ENCODE results near the gene FXN. TPM values are rescaled to one million over a fixed set of nuclear protein-coding genes. Genes with fewer than 3 reads are reported as not detected.
"Not testable (repeated sequence)": the region's sequence is repeated elsewhere in the genome, so short reads cannot be mapped to it uniquely, and the experiment has no call there.

Gene FXN
- polyA plus RNA-seq (2013, experiment 1 of 2; ENCODE audit: insufficient read length), result 8.6 TPM
- polyA plus RNA-seq (2013, experiment 2 of 2; ENCODE audit: insufficient read length), result 6.0 TPM

DNA sequence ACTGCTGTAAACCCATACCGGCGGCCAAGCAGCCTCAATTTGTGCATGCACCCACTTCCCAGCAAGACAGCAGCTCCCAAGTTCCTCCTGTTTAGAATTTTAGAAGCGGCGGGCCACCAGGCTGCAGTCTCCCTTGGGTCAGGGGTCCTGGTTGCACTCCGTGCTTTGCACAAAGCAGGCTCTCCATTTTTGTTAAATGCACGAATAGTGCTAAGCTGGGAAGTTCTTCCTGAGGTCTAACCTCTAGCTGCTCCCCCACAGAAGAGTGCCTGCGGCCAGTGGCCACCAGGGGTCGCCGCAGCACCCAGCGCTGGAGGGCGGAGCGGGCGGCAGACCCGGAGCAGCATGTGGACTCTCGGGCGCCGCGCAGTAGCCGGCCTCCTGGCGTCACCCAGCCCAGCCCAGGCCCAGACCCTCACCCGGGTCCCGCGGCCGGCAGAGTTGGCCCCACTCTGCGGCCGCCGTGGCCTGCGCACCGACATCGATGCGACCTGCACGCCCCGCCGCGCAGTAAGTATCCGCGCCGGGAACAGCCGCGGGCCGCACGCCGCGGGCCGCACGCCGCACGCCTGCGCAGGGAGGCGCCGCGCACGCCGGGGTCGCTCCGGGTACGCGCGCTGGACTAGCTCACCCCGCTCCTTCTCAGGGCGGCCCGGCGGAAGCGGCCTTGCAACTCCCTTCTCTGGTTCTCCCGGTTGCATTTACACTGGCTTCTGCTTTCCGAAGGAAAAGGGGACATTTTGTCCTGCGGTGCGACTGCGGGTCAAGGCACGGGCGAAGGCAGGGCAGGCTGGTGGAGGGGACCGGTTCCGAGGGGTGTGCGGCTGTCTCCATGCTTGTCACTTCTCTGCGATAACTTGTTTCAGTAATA, at the start of gene FXN:
Gene FXN, plus strand, starts transcription at position 315 of the 871 bp plus-strand sequence. Its CDS starts 31 bp downstream, at position 346.
- DNase-seq, result peak; percentile 79

DNA sequence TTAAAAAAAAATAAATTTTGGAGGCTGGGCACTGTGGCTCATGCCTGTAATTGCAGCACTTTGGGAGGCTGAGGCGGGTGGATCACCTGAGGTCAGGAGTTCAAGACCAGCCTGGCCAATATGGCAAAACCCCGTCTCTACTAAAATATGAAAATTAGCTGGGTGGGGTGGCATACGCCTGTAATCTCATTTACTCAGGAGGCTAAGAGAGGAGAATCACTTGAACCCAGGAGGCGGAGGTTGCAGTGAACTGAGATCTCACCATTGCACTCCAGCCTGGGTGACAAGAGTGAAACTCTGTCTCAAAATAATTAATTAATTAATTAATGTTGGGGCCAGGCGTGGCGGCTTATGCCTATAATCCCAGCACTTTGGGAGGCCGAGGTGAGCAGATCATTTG, 48.6 kb upstream of the FXN start:
- not testable (repeated sequence) for DNase-seq

DNA sequence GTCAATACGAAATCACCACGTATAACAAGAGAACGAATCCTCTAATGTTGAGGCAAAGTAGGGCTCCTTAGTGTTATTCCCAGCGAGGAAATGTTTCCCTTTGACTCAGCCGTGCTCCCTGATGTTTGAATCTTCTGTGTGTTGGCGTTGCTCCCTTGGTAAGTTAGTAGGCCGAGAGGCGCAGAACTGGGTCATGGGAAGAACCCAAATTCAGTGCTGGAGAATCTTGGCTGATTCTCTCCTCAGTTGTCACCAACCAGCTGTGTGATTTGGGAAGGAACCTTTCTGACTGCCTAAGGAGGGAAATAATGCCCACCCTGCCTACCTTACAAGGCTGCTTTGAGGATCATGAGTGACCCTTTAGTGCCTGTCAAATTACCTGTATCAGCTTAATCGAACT, 44.1 kb upstream of the FXN start:
- DNase-seq, result no peak

DNA sequence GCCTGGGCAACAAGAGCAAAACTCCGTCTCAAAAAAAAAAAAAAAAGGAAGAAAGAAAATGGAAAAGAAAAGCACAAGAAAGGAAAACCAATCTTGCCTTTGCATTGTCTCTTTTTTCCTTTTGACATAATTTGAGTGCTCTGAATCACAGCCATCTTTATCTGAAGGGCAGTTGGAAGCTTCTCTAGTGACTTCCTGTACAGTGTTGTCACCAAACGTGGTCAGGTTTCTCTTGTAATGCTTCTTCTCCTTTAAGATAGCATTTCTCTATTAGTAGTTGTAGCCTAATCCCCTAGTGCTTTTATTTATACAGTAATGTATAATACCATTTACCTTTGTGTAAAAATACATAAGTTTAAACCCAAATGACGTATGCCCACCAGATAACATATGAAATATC, 39.8 kb upstream of the FXN start:
- no peak for DNase-seq

DNA sequence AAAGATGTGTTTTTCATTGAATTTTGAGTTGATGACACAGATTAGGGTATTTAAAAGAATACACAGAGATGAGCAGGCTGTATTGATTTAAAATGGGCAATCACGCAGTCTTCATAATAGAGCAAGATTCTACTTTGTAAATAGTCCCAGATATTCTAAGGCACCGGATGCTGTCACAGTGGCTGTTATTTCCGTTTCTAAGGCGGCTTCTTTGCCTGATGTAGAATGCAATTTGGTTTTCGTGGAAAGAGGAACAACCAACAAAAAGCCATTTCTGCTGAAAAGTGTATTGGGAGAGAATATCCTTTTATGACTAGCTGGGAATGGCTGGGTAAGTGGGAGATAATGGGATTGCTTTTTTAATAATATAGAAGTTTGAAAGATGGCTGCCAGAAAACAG, 39.1 kb upstream of the FXN start:
- no peak for DNase-seq

DNA sequence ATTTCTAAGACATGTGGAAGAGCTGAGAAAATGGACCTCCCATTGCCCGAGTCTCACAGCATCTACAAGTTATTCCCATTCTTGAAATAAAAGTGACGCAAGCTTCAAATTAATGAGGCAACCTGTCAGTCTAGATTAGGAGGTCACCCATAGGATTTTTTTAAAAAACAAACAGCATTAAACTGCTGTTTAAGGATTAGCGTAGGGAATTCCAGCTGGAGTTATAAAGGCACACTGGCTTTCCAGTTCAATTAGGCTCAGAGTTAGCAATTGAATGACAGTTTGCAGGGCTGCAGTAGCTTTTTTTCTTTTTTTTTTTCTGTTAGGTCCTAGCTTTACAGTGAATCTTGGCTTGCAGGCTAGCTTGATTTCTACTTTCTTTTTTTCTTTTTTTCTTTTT, 37.9 kb upstream of the FXN start:
- DNase-seq, result no peak

DNA sequence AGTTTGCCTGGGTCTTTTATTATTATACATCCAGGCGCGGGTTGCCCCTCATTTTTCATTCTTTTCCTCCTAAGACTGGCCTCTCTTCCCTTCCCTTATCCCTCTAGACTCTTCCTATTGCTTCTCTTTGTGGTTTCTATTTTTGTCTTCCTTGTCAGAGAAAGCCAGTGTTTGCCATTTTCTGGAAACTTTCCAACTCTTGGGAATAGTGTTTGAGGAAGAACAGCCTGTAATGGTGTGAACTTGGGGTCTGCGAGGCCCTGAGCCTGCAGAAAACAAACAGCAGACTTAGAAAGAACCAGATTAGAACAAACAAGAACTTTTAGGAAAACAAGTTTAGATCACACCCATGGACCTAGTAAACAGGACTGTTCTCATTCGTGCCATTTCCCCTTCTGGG, 37.2 kb upstream of the FXN start:
- no peak for DNase-seq

DNA sequence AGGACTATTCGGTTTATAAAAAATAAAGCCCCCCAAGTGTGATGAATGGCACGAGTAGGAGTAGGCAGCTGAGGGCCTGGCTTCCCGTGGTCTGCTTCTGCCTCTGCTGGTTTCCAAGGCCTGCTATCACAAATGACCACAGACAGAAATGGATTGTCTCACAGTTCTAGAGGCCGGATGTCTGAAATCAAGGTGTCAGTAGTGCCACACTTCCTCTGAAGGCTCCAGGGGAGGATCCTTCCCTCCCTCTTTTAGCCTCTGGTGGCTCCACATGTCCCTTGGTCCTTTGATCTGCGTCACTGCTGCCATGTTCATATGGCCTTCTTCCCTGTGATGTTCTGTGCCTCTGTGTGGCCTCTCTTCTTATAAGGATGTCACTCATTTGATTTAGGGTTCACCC, 36.7 kb upstream of the FXN start:
- no peak for DNase-seq

DNA sequence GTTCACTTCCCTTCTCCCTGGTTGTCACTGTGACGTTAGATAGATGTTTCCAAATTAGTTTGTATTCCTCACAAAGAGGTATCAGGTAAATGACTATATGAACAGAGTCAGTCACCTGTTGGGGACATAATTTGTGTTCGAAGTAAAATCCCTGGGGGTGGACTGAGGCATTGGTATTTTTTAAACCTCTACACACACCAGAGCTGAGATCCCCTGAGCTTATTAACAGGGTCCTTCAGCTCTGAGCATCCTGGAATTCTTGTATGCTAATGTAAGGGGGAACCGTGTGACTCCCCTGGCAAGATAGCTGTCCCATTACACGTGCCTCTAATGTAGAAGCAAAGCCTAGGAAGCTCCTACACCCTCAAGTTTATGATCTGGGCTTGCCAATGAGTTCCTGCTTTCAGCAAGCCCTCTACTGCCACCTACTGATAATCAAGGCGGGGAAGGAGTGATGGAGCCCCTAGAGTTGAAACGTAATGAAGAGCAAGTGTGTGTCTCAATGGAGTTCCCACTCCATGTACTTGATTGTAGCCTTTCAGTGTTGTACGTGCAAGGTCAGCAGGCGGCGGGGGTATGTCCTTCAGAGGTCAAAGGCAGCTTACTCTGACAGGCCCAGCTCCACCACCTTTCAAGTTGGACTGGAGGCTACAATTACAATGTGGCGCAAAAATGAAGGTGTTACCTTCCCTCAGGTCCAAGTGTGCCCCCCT, 36.0 kb upstream of the FXN start:
- DNase-seq, result peak; percentile 64

DNA sequence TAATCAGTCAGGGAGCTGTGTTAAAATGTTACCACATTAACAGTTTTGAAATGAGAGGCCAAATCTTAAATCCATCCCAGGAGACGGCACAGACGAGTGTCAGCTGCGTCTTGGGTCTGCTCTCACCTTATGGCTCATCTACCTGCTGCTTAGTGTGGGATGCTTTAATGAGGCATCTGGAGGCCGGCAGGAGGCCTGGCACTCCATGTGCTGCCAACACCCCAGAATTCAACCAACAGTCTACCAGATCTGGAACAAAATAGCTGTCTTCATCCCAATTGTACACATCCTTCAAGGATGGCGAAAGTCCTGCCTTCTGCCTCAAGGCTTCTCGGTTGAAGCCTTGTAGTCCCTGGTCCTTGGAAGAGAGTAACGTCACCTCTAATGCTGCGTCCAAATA, 33.6 kb upstream of the FXN start:
- DNase-seq, result no peak

DNA sequence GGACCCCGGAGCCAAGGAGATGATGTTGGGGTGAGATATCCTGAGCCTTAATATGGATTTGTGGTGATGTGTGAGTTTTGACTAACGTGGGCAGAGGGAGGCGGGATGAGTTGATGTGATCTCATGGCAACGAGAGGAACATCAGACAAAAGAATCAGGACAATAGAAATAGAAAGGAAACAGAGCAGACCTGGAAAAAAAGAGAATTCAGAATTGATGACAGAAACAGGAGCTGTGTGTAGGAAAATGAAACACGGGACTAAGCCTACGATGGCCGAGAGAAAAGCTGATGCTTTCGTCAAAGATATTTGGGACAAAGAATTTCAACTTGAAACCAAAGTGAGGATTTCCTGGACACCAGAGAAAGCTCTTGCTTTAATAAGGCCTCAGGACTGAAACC, 32.5 kb upstream of the FXN start:
- DNase-seq, result no peak

DNA sequence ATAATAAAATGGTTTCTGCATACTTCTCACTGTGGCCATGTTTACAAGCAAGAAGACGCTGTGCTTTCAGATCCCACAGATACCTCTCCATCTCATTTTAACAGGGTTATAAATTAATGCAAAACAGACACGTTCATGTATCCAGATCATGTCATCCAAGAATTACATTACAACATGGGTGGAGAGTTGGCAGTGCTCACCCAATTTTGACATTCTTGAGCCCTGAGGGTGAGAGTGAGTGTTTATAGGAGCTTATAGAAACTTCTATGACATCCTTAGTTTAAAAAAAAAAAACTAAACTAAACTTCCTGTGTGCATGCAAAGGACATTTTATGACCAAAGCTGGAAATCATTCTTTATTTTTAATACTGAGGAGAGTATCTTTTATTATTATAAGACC, 30.7 kb upstream of the FXN start:
- peak; percentile 60 for DNase-seq

DNA sequence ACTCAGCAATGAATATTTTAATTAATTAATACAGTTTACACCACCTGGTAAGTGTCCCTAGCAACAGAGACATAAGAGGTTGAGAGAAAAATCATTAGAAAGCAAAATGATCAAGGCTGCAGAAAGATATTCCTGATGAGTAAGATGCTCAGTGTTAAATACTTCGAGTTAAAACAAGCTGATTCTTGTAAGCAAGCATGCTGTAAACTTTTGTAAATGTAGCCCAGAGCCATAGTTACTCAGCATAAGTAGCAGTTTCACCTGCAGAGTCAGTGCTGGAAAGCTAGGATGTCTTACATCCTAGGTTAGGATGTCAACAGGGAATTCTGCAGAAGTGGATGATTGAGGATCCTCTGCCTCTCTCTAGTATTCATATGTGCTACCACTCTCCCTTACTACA, 25.8 kb upstream of the FXN start:
- no peak for DNase-seq

DNA sequence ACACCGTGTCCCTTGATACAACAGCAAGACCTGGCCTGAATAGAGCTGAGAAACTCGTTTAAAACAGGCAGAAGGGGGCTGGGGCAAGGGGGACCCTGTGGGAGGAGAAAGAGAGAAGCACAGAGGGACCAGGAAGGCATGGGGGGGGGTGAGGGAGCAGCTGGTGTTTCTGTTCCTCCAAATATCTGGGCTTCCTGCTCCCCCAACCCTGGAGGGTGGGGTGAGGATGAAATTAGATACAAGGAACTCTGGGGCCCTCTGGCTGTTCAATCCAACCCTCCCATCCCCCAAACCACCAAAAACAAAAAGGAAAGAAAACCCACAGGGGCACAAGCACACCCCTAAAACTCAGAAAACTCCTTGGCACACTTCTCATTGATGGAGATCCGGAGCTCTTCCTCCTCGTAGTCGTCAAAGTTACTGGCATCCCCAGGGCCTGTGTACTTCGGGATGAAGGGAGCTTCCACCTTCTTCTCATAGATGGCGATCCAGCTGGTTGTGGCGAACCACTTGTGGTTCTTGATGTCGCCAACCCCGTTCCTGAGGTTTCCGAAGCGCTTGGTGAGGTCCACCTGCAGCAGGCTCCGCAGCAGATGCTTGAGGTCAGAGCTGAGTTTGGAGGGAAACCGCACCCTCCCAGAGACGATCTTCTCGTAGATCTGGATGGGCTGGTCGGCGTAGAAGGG, 22.7 kb upstream of the FXN start:
- no peak for DNase-seq

DNA sequence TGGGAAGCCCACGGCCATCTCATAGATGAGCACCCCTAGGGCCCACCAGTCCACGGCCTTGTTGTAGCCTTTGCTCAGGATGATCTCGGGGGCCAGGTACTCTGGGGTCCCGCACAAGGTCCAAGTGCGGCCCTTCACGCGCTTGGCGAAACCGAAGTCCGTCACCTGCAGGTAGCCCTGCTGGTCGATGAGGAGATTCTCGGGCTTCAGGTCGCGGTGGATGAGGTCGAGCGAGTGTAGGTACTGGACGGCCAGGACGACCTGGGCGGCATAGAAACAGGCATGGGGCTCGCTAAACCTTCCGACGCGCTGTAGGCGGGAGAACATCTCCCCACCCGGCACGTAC, 22.2 kb upstream of the FXN start:
- DNase-seq, result no peak

DNA sequence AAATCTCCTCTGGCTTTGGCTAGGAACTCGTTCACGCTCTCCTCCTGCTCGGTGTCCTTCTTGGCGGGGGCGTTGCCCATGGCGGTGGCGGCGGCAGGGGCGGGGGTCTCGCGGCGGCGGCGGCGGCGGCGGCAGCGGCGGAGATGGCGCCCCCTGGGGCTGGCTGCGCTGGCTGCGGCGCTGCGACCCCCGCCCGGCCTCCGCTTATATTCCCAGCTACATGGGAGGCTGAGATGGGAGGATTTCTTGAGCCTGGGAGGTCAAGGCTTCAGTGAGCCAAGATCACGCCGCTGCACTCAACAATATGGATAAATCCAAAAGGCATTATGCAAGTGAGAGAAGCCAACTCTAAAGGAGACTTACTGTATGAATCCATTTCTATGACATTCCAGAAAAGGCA, 21.5 kb upstream of the FXN start, which contains the start of gene PRKACG:
Gene PRKACG, minus strand, starts transcription at position 101 of the 400 bp plus-strand sequence. Its CDS starts 21 bp downstream, at position 80.
- DNase-seq, result no peak

DNA sequence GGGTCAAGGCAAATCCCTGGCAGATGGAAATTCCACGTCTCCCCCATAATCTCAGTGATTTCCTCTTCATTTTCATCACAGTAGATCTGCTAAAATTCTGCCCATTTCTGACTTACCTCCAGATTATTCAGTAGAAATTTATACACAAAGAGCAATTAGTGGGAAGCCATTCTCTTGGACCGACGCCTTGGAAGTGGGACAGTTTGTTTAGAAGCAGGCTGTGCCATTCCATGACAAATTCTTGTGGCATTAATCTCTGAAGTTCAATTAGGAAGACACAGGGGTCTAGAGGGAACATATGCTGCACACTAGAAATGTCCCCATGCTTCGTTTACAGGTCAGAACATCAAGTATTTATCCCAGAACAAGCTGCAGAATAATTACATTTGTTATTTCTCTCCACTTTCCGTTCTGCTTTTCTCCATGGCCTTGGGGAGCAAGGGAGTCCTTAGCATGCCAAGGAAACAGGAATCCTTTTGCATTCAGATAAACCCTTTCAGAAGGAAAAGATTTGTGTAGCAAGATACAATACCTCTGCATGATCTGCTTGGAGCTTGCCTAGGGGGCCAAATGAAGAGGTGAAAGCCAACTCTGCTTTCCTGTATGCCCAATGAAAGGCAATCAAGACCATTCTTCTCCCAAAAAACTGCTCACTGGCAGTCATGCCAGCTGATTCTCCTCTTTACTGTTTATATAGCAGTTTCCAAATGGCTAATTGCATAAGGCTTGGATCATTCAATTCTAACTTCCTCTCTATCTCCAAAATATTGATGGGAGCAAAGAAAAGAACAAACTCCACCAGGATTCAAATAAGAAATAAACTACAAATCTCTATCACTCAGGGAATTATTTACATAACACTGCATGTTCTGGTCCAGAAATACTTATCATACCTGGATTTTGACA, 19.1 kb upstream of the FXN start:
- no peak for DNase-seq

DNA sequence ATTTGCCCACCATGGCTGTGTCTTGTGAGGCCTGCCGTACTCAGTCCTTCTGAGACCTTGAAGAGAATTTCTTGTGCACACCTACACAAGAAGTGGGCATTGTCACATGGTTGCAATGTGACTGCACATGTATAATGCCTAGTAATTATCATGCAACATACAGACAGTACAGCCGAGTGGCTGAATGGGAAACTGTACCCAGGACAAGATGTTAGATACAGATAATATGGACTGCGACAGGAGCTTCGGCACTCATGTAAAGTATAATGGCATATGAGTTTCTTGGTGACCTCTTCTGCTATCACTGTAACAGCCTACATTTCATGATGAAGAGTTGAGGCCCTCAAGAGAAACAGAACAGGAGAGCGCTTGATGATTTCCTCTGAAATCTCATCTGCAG, 16.8 kb upstream of the FXN start:
- DNase-seq, result no peak

DNA sequence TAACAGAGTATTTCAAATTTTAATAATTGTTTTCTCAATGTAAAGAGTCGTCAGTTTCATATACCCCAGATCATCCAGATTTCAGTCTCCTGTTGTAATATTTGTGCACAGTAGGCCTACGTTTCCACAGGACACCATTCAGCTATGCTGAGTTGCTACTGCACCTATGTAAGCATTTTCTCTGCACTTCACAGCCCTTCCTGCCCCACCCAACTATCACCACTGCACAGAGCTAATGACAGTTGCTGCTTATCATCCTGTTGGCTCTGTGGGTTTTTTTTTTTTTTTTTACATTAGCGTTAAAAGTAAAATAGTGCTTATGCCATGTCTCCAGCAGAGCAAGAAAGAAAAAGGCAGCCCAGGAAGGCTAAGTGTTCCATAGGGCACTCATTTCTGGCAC, 15.7 kb upstream of the FXN start:
- DNase-seq, result no peak

DNA sequence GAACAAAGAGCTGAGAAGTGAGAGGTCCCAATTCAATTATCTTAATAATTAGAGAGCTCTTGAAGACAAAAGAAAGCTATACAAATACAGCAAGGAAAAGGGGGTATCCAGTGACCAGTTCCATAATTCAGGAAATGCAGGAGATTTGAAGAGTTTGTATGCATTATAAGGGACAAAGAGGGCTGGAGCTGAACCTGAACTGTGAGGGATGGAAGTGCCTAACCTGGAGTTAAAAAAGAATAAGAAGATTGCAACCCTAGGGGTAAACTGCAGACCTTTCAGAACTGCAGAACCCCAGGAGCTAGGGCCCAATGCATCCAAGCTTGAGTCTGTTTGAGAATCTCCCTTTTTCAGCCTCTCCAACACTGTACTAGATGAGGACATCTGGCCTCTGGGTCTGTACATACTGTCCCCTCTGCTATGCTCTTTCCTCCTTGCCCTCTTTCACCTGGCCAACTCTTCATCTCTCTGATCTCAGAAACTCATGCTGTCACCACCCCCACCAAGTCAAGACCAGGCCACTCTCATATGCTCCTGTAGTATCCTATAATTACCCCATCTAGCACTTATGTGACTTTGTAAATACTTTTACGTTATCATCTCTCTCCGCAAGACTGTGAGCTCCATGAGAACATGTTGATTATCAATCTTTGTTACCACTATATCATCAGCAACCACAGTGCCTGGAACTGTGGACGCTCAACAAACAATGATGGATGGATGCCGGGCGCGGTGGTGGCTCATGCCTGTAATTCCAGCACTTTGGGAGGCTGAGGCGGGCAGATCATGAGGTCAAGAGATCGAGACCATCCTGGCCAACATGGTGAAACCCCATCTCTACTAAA, 15.0 kb upstream of the FXN start:
- DNase-seq, result no peak

DNA sequence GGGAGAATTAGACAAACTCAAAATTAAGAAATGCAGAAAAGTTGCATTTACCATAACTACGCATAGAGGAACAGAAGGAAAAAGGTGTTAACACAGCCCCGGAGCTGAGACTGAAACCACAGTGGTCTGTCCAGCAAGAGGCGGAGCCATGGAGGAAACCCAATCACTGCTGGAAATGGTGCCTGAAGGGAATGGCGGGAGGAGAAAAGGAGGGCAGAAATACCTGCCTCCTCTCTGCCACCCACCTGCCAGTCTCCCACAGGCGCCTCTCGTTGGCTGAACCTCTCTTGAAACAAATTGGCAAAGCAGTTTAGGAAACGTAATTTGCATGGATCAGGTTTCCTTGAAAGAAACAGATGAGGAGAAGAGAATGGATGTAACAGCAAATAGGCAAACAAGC, 11.9 kb upstream of the FXN start:
- DNase-seq, result no peak
